Uterus (tissue), 4 donors: ENCODE measurements around the gene SFT2D3. TPM values are rescaled to one million over a fixed set of nuclear protein-coding genes. Genes with fewer than 3 reads are reported as not detected.

Source experiments
- DNase-seq, 2 donors: peaks; one replicate each; pipeline ENCODE4 v3.0.0-alpha.2; 2019 to 2020
- H3K27ac ChIP-seq, 2 donors: fragments of 200-600 bp; sonication (generic); 1 replicate in 1 of 2; 2 replicates in 1 of 2; pipeline ENCODE4 v1.5.1; 2016 to 2018
- H3K27me3 ChIP-seq, 2 donors: fragments of 200-600 bp; sonication (generic); one replicate each; pipeline ENCODE4 v1.5.1; 2018 to 2019; ENCODE audit warnings: control low read depth in 1 of 2
- H3K36me3 ChIP-seq, 2 donors: fragments of 200-600 bp; sonication (generic); one replicate each; pipeline ENCODE4 v1.5.1; 2019; ENCODE audit warnings: control low read depth in 1 of 2
- H3K4me1 ChIP-seq, 2 donors: fragments of 200-600 bp; sonication (generic); one replicate each; pipeline ENCODE4 v1.5.1; 2018 to 2019; ENCODE audit warnings: control low read depth in 1 of 2
- H3K4me3 ChIP-seq, 2 donors: fragments of 200-600 bp; sonication (generic); 1 replicate in 1 of 2; 2 replicates in 1 of 2; pipeline ENCODE4 v1.5.1; 2018 to 2019; ENCODE audit warnings: mild to moderate bottlenecking in 1 of 2
- H3K9me3 ChIP-seq, 2 donors: fragments of 200-600 bp; sonication (generic); one replicate each; pipeline ENCODE4 v1.5.1; 2019; ENCODE audit warnings: control low read depth in 1 of 2
- POLR2A ChIP-seq, 2 donors: fragments of 450-650 bp; IDR thresholded peaks; one replicate each; pipeline ENCODE4 v1.6.1; 2016; ENCODE audit warnings: antibody characterized with exemption in 2 of 2, mild to moderate bottlenecking in 1 of 2, moderate library complexity in 1 of 2
- intact Hi-C: fragments of 100-400 bp; cut with DNase I; formaldehyde crosslinking; loops from one replicate; pipeline ENCODE4 v1.15.1; 2023; ENCODE audit warnings: low total_unique reads
- total RNA-seq, 4 donors: library from RNA; depleted of rRNA in 3 of 4; stranded (reverse); fragments of >200 nt in 3 of 4; gene quantifications; one replicate each; pipeline versions ENCODE4 v1.1.0 to v1.2.4, GENCODE V29; 2014 to 2023
- TF ChIP-seq, protein P1 (sequence below), 4 experiments: fragments of 200-600 bp in 2 of 4; fragments of 450-650 bp in 2 of 4; sonication (generic) in 2 of 4; IDR thresholded peaks; one replicate each; pipeline ENCODE4 v1.5.1; 2016 to 2019; ENCODE audit warnings: antibody characterized with exemption in 4 of 4, mild to moderate bottlenecking in 2 of 4, moderate library complexity in 1 of 4
- donor health status: DM: yes; HTN: yes; CAD: no.

The SFT2D3 gene
- total RNA-seq, 4 donors from 2014 or later = 5.9 to 27.2 (median 11.1) TPM

GRCh38 chr2:127735537-127736399 is 34.5 kb downstream of the SFT2D3 start:
- H3K27me3 ChIP-seq = no peaks in the 10 kb centered on the region
- H3K4me1 ChIP-seq = no peaks in the 10 kb centered on the region
- DNase-seq = no peak
- no peak overlapping the region for H3K27ac ChIP-seq
- no peak for TF ChIP-seq POLR2A (IDR thresholded peaks at IDR 0.05)
- TF ChIP-seq, protein P1, sequence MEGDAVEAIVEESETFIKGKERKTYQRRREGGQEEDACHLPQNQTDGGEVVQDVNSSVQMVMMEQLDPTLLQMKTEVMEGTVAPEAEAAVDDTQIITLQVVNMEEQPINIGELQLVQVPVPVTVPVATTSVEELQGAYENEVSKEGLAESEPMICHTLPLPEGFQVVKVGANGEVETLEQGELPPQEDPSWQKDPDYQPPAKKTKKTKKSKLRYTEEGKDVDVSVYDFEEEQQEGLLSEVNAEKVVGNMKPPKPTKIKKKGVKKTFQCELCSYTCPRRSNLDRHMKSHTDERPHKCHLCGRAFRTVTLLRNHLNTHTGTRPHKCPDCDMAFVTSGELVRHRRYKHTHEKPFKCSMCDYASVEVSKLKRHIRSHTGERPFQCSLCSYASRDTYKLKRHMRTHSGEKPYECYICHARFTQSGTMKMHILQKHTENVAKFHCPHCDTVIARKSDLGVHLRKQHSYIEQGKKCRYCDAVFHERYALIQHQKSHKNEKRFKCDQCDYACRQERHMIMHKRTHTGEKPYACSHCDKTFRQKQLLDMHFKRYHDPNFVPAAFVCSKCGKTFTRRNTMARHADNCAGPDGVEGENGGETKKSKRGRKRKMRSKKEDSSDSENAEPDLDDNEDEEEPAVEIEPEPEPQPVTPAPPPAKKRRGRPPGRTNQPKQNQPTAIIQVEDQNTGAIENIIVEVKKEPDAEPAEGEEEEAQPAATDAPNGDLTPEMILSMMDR (IDR thresholded peaks at IDR 0.05) = no peak
- no peaks in the 10 kb centered on the region for H3K9me3 ChIP-seq
- no peaks in the 10 kb centered on the region for H3K36me3 ChIP-seq
- intact Hi-C loops = no loop called here
- H3K4me3 ChIP-seq = no peak overlapping the region

DNA sequence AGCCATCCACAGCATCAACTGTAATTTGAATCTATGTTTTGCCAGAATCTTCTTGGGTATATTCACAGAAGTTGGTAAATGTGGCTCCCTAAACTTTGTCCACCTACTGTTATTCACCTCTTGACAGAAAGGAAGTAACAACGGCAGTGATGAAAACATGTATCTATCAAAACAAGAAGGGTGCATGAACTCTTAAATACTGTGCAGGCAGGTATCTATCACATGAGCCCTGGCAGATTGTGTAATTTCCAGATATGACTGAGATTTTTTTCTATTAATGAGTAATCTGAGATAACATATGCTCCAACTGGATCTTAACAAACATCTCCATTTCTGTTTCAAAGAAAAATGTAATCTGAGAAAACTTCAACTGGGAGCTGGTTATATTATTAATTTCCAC is 36.6 kb downstream of the SFT2D3 start:
- no peak for DNase-seq
- no peaks in the 10 kb centered on the region for H3K4me1 ChIP-seq
- H3K9me3 ChIP-seq = no peaks in the 10 kb centered on the region
- H3K36me3 ChIP-seq = no peaks in the 10 kb centered on the region
- H3K27me3 ChIP-seq = no peaks in the 10 kb centered on the region
- TF ChIP-seq, protein P1 (IDR thresholded peaks at IDR 0.05) = no peak
- no peak for TF ChIP-seq POLR2A (IDR thresholded peaks at IDR 0.05)
- intact Hi-C loops = no loop called here
- H3K27ac ChIP-seq = no peak overlapping the region
- H3K4me3 ChIP-seq = no peak overlapping the region

DNA sequence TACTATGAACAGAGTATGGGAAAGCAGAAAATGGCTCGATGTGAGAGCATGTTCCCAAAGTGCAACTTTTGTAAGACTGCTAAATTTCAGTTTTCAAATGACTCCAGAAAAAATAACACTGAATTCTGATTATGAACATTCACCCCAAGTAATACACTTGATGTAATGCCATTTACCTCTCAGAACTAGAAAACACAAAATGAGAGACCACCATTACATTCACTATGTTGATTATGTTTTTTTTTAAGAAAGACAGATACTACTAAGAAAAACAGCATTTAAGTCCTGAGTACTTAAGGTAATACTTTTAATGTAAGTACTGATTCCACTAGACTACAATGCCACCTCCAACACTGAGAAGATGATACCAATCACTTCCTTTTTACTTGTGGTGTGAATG is 38.5 kb downstream of the SFT2D3 start:
- no peak for DNase-seq
- Histone ChIP-seq H3K36me3 (no peaks in the 10 kb centered on the region), H3K27me3 (no peaks in the 10 kb centered on the region), H3K4me3 (no peak overlapping the region), H3K9me3 (no peaks in the 10 kb centered on the region), H3K4me1 (no peaks in the 10 kb centered on the region), H3K27ac (no peak overlapping the region)
- TF ChIP-seq POLR2A (IDR thresholded peaks at IDR 0.05) = no peak
- TF ChIP-seq, protein P1 (IDR thresholded peaks at IDR 0.05) = no peak
- intact Hi-C loops = no loop called here

- H3K4me1 ChIP-seq = no peaks in the 10 kb centered on the region
- TF ChIP-seq POLR2A (IDR thresholded peaks at IDR 0.05) = no peak
- TF ChIP-seq, protein P1 (IDR thresholded peaks at IDR 0.05) = no peak
- no peak for DNase-seq
- no peaks in the 10 kb centered on the region for H3K27me3 ChIP-seq
- H3K4me3 ChIP-seq = no peak overlapping the region
- no peaks in the 10 kb centered on the region for H3K9me3 ChIP-seq
- intact Hi-C loops = no loop called here
- no peak overlapping the region for H3K27ac ChIP-seq
- H3K36me3 ChIP-seq = no peaks in the 10 kb centered on the region
Observed at GRCh38 chr2:127740665-127741288, 39.5 kb downstream of the SFT2D3 start.

- DNase-seq = no peak
- no peak for TF ChIP-seq POLR2A (IDR thresholded peaks at IDR 0.05)
- TF ChIP-seq, protein P1 (IDR thresholded peaks at IDR 0.05) = no peak
- Histone ChIP-seq H3K27ac (no peak overlapping the region), H3K4me3 (no peak overlapping the region), H3K4me1 (no peaks in the 10 kb centered on the region), H3K27me3 (no peaks in the 10 kb centered on the region), H3K36me3 (no peaks in the 10 kb centered on the region), H3K9me3 (no peaks in the 10 kb centered on the region)
- intact Hi-C loops = no loop called here
Observed at GRCh38 chr2:127743477-127744026, 42.3 kb downstream of the SFT2D3 start.
